Endothelial cell of umbilical vein (primary cell): ENCODE data around the gene BCL11A. TPM values are rescaled to one million over a fixed set of nuclear protein-coding genes. Genes with fewer than 3 reads are reported as not detected.

Experiments used
- BruUV-seq: library from RNA; stranded (reverse); fragments of 400-500 nt; replicated peaks from 2 replicates; lab custom pipeline; 2021; lab: Mats Ljungman, UMichigan
- CTCF ChIA-PET: fragments of 300-600, 350-600 bp; sonication (Branson Sonifier 250); formaldehyde crosslinking; loops from one replicate; lab custom pipeline; 2021; ENCODE audit warnings: antibody characterized with exemption, inconsistent platforms; lab: Charles Lee
- POLR2A ChIA-PET: fragments of 300-600, 350-600 bp; sonication (Branson Sonifier 250); formaldehyde crosslinking; loops from one replicate; lab custom pipeline; 2021; ENCODE audit warnings: antibody characterized with exemption, inconsistent platforms; lab: Charles Lee
- DNase-seq: peaks from one replicate; pipeline ENCODE4 v3.0.0-alpha.2; 2011; ENCODE audit warnings: low read depth, low spot score
- FAIRE-seq: peaks from 2 replicates; lab custom pipeline; 2011; peaks lifted over from hg19 to GRCh38; lab: Jason Lieb, UNC
- H2AFZ ChIP-seq: 2 replicates; pipeline ENCODE4 v1.6.0; 2012; ENCODE audit warnings: low read depth, low read length, control low read depth, inconsistent platforms
- H3K27ac ChIP-seq: 2 replicates; pipeline ENCODE4 v1.5.1; 2011; ENCODE audit warnings: low read depth, mild to moderate bottlenecking, control low read depth, low read length, moderate library complexity; ENCODE audit not compliant: insufficient read depth
- H3K27me3 ChIP-seq, 2 experiments: 2 replicates each; pipeline versions ENCODE4 v1.6.0 to v1.6.1; 2011; ENCODE audit warnings: low read length in 2 of 2, mixed read lengths in 1 of 2; ENCODE audit not compliant: control insufficient read depth in 2 of 2, insufficient read depth in 2 of 2
- H3K36me3 ChIP-seq, 2 experiments: 2 replicates in 1 of 2; 3 replicates in 1 of 2; pipeline ENCODE4 v1.5.1; 2011; ENCODE audit warnings: low read length in 2 of 2, mild to moderate bottlenecking in 1 of 2, moderate library complexity in 1 of 2; ENCODE audit not compliant: control insufficient read depth in 2 of 2, insufficient read depth in 2 of 2; ENCODE audit errors: extremely low read depth in 1 of 2
- H3K4me1 ChIP-seq: 3 replicates; pipeline ENCODE4 v1.5.1; 2011; ENCODE audit warnings: mild to moderate bottlenecking, low read length; ENCODE audit not compliant: control insufficient read depth, insufficient read depth; ENCODE audit errors: extremely low read depth
- H3K4me2 ChIP-seq: 2 replicates; pipeline ENCODE4 v1.6.1; 2011; ENCODE audit warnings: low read length, control low read depth, mixed read lengths; ENCODE audit not compliant: insufficient read depth
- H3K4me3 ChIP-seq, 3 experiments: fragments of 200-600 bp in 1 of 3; sonication (generic), shearing (Covaris generic) in 1 of 3; replicated peaks in 1 of 3; 2 replicates each; pipeline ENCODE4 v1.5.1; 2011 to 2016; ENCODE audit warnings: control low read depth in 3 of 3, low read length in 3 of 3, mild to moderate bottlenecking in 2 of 3, inconsistent platforms in 1 of 3, low read depth in 1 of 3, moderate library complexity in 1 of 3; ENCODE audit not compliant: insufficient read depth in 1 of 3
- H3K79me2 ChIP-seq: 2 replicates; pipeline ENCODE4 v1.6.0; 2012; ENCODE audit warnings: low read length, inconsistent platforms; ENCODE audit not compliant: control insufficient read depth, insufficient read depth
- H3K9ac ChIP-seq: replicated peaks from 2 replicates; pipeline ENCODE3; 2011; ENCODE audit warnings: low read length, control low read depth; ENCODE audit not compliant: insufficient read depth; ENCODE audit errors: extremely low read depth
- H3K9me1 ChIP-seq: replicated peaks from 3 replicates; pipeline ENCODE4 v1.6.0; 2011; ENCODE audit warnings: mild to moderate bottlenecking, low read length; ENCODE audit not compliant: control insufficient read depth, insufficient read depth; ENCODE audit errors: extremely low read depth
- H3K9me3 ChIP-seq: replicated peaks from 2 replicates; pipeline ENCODE4 v1.5.1; 2012; ENCODE audit warnings: low read length, inconsistent platforms; ENCODE audit not compliant: control insufficient read depth, insufficient read depth
- H4K20me1 ChIP-seq: replicated peaks from 2 replicates; pipeline ENCODE3; 2011; ENCODE audit warnings: mild to moderate bottlenecking, low read length; ENCODE audit not compliant: control insufficient read depth, insufficient read depth; ENCODE audit errors: extremely low read depth
- EZH2 ChIP-seq: IDR thresholded peaks from 2 replicates; pipeline ENCODE4 v1.6.1; 2012; ENCODE audit warnings: borderline replicate concordance, low read depth, mild to moderate bottlenecking, moderate library complexity, low read length, inconsistent platforms; ENCODE audit not compliant: severe bottlenecking
- FOS ChIP-seq: IDR thresholded peaks from 2 replicates; pipeline ENCODE4 v1.6.1; 2011; ENCODE audit warnings: mild to moderate bottlenecking, low read length, moderate library complexity, borderline replicate concordance; ENCODE audit not compliant: insufficient read depth
- GATA2 ChIP-seq: IDR thresholded peaks from 2 replicates; pipeline ENCODE4 v1.7.0; 2011; ENCODE audit warnings: low read depth, mild to moderate bottlenecking, moderate library complexity, mixed read lengths, low read length; ENCODE audit not compliant: insufficient read length, insufficient read depth
- JUN ChIP-seq: IDR thresholded peaks from 2 replicates; pipeline ENCODE4 v1.6.1; 2011; ENCODE audit warnings: borderline replicate concordance, low read depth; ENCODE audit not compliant: insufficient read length, insufficient read depth
- MAX ChIP-seq: IDR thresholded peaks from 2 replicates; pipeline ENCODE4 v1.6.1; 2011; ENCODE audit not compliant: insufficient read depth, insufficient read length
- MYC ChIP-seq: IDR thresholded peaks from one replicate; pipeline ENCODE4 v1.6.1; 2011; ENCODE audit warnings: mild to moderate bottlenecking, low read depth, low read length
- POLR2A ChIP-seq: IDR thresholded peaks from 2 replicates; pipeline ENCODE4 v1.6.1; 2012; ENCODE audit warnings: low read depth, mild to moderate bottlenecking, control low read depth, low read length
- POLR2AphosphoS5 ChIP-seq: IDR thresholded peaks from 2 replicates; pipeline ENCODE4 v1.6.1; 2012; ENCODE audit warnings: low read depth, mild to moderate bottlenecking, control low read depth, low read length, moderate library complexity; ENCODE audit not compliant: insufficient read depth
- dilution Hi-C: fragments of 300-500 bp; cut with MboI; formaldehyde crosslinking; loops from one replicate; pipeline ENCODE4 v1.15.0; 2019; ENCODE audit warnings: low sequenced_read_pairs; ENCODE audit not compliant: extremely low pct_ligation_motif_present
- intact Hi-C: fragments of 100-400 bp; cut with micrococcal nuclease; formaldehyde crosslinking; loops from one replicate; pipeline ENCODE4 v1.10.0; 2022
- polyA plus RNA-seq, 4 experiments: library from polyadenylated mRNA; depleted of rRNA in 3 of 4; stranded (reverse) in 3 of 4; unstranded in 1 of 4; fragments of >200 nt; gene quantifications; 2 replicates each; pipeline versions ENCODE4 v1.2.1 to v1.2.3, GENCODE V29; 2011 to 2012; ENCODE audit warnings: missing spikeins in 1 of 4
- total RNA-seq: library from RNA; stranded (reverse); gene quantifications from 2 replicates; pipeline ENCODE4 v1.2.3, GENCODE V29; 2021
- TF ChIP-seq, protein P1 (sequence below), 2 donors: IDR thresholded peaks; 1 replicate in 1 of 2; 2 replicates in 1 of 2; pipeline ENCODE4 v1.5.1; 2011; ENCODE audit warnings: low read length in 2 of 2, mild to moderate bottlenecking in 2 of 2, moderate library complexity in 2 of 2, control low read depth in 1 of 2, inconsistent platforms in 1 of 2, low read depth in 1 of 2; ENCODE audit not compliant: insufficient read depth in 1 of 2; ENCODE audit errors: extremely low read depth in 1 of 2

BCL11A gene
- total and polyA plus RNA-seq, 2 donors (not counting 3 experiments of a cell fraction or from before 2014, with no cell fraction given), result 0.12 to 0.88 TPM

DNA sequence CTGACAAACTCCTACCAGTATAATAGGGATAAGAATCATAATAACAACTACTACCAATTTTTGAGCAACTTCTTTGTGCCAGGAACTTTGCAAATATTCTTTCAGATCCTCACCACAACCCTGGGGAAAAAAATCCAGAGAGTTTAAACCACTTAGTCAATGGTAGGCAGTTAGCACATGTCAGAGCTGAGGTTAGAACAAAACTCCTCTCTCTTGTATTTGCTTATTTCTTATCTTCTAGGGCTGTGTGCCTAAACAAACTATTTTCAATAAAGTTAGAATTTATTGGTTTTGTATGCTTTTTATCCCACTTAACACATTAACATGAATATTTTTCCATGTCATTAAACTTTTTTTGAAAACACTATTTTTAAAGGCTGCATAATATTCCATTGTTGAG lies 127.1 kb downstream of the BCL11A start:
- POLR2A ChIA-PET, result no interaction called here

DNA sequence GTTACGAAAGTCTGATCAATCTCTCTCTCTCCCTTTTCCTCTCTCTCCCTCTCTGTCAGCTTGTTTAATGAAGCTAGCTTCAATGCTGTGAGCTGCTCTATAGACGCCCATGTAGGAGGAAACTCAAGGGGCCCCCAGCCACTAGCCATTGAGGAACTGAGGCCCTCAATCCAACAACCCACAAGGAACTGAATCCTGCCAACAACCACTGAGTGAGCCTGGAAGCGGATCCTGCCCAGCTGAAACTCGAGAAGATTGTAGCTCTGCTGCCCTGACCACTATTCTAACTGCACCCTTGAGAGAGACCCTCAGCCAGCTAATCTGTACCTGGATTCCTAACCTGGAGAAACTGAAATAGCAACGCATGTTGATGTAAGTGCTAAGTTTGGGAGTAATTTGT lies 129.2 kb downstream of the BCL11A start:
- no peak overlapping the region for H3K27ac ChIP-seq
- H3K4me3 ChIP-seq, result no peak overlapping the region
- ChIA-PET POLR2A (no interaction called here), CTCF (no interaction called here)
- H3K36me3 ChIP-seq, result no peaks in the 10 kb centered on the region
- H3K79me2 ChIP-seq, result no peaks in the 10 kb centered on the region
- H3K9me1 ChIP-seq, result no peaks in the 10 kb centered on the region
- no peaks in the 10 kb centered on the region for H4K20me1 ChIP-seq
- no peaks in the 10 kb centered on the region for H3K4me1 ChIP-seq
- no TSS peak for BruUV-seq
- DNase-seq (no peak), FAIRE-seq (no peak)
- H3K27me3 ChIP-seq, result no peaks in the 10 kb centered on the region
- no peak overlapping the region for H2AFZ ChIP-seq
- TF ChIP-seq FOS, result no peak
- no peak for TF ChIP-seq MAX
- no peak for TF ChIP-seq MYC
- TF ChIP-seq GATA2, result no peak
- TF ChIP-seq POLR2A, result no peak
- no peak for TF ChIP-seq POLR2AphosphoS5
- TF ChIP-seq, protein P1, sequence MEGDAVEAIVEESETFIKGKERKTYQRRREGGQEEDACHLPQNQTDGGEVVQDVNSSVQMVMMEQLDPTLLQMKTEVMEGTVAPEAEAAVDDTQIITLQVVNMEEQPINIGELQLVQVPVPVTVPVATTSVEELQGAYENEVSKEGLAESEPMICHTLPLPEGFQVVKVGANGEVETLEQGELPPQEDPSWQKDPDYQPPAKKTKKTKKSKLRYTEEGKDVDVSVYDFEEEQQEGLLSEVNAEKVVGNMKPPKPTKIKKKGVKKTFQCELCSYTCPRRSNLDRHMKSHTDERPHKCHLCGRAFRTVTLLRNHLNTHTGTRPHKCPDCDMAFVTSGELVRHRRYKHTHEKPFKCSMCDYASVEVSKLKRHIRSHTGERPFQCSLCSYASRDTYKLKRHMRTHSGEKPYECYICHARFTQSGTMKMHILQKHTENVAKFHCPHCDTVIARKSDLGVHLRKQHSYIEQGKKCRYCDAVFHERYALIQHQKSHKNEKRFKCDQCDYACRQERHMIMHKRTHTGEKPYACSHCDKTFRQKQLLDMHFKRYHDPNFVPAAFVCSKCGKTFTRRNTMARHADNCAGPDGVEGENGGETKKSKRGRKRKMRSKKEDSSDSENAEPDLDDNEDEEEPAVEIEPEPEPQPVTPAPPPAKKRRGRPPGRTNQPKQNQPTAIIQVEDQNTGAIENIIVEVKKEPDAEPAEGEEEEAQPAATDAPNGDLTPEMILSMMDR (IDR thresholded peaks at IDR 0.05; ENCODE audit: extremely low read depth in 1 of 2, insufficient read depth in 1 of 2, low read depth in 1 of 2, low read length in 2 of 2), result no peak
- no peak for TF ChIP-seq EZH2
- TF ChIP-seq JUN, result no peak
- H3K9ac ChIP-seq, result no peak overlapping the region
- dilution Hi-C loops, result no loop called here
- intact Hi-C loops, result no loop called here
- no peaks in the 10 kb centered on the region for H3K9me3 ChIP-seq
- H3K4me2 ChIP-seq, result no peak overlapping the region

More for the DNA sequence above, 127.1 kb downstream of the BCL11A start:
- Histone ChIP-seq H3K36me3 (no peaks in the 10 kb centered on the region), H3K9me3 (no peaks in the 10 kb centered on the region), H3K9me1 (no peaks in the 10 kb centered on the region), H3K27me3 (no peaks in the 10 kb centered on the region), H3K4me1 (no peaks in the 10 kb centered on the region), H3K79me2 (no peaks in the 10 kb centered on the region), H3K4me2 (no peak overlapping the region), H3K4me3 (no peak overlapping the region), H3K27ac (no peak overlapping the region), H4K20me1 (no peaks in the 10 kb centered on the region), H3K9ac (no peak overlapping the region), H2AFZ (no peak overlapping the region)
- DNase-seq (no peak), FAIRE-seq (no peak)
- dilution Hi-C loops (no loop called here), intact Hi-C loops (no loop called here)
- no TSS peak for BruUV-seq
- TF ChIP-seq FOS (no peak), POLR2A (no peak), MAX (no peak), GATA2 (no peak)
- CTCF ChIA-PET, result no interaction called here
